CD4-positive, alpha-beta T cell treated with Interleukin-10 for 1 hour (primary cell): Measurements from ENCODE around the gene C8A.
A peak's percentile ranks its signal among the peaks of the same experiment; 100 is the strongest.

Experiments
- DNase-seq: peaks from one replicate; pipeline ENCODE4 v3.0.0-alpha.2; 2020

C8A gene

GRCh38 chr1:56854521-56855099 lies at the start of gene C8A:
Gene C8A, plus strand, starts transcription at chr1:56854797. Its CDS starts 105 bp downstream, at chr1:56854902.
- no peak for DNase-seq

- no peak for DNase-seq
Measured at GRCh38 chr1:56806804-56807203, 47.8 kb upstream of the C8A start.

- DNase-seq = no peak
Measured at GRCh38 chr1:56808410-56808809, 46.2 kb upstream of the C8A start.

GRCh38 chr1:56811331-56811730 lies 43.3 kb upstream of the C8A start:
- DNase-seq = no peak

- no peak for DNase-seq
Measured at GRCh38 chr1:56814205-56814604, 40.4 kb upstream of the C8A start.

GRCh38 chr1:56816264-56816663 lies 38.3 kb upstream of the C8A start:
- DNase-seq = no peak

GRCh38 chr1:56816909-56817308 lies 37.7 kb upstream of the C8A start:
- DNase-seq = no peak

- no peak for DNase-seq
Measured at GRCh38 chr1:56817716-56818463, 36.7 kb upstream of the C8A start.

- no peak for DNase-seq
Measured at GRCh38 chr1:56819387-56819899, 35.2 kb upstream of the C8A start, which contains the start of gene FYB2. Gene FYB2, minus strand, starts transcription at chr1:56819404. Its CDS starts 114 bp downstream, at chr1:56819290.

- peak; percentile 50 for DNase-seq
Measured at GRCh38 chr1:56820755-56821461, 33.7 kb upstream of the C8A start.

- DNase-seq = no peak
Measured at GRCh38 chr1:56821462-56821797, 33.2 kb upstream of the C8A start.

- no peak for DNase-seq
Measured at GRCh38 chr1:56824271-56824670, 30.3 kb upstream of the C8A start.

GRCh38 chr1:56824938-56825337 lies 29.7 kb upstream of the C8A start:
- DNase-seq = no peak

- no peak for DNase-seq
Measured at GRCh38 chr1:56825436-56825835, 29.2 kb upstream of the C8A start.

- DNase-seq = no peak
Measured at GRCh38 chr1:56827711-56828110, 26.9 kb upstream of the C8A start.

GRCh38 chr1:56830052-56830451 lies 24.5 kb upstream of the C8A start:
- DNase-seq = no peak

GRCh38 chr1:56831871-56832693 lies 22.5 kb upstream of the C8A start:
- DNase-seq = peak; percentile 67

GRCh38 chr1:56833088-56833487 lies 21.5 kb upstream of the C8A start:
- DNase-seq = no peak

GRCh38 chr1:56834137-56834900 lies 20.3 kb upstream of the C8A start:
- DNase-seq = no peak

- no peak for DNase-seq
Measured at GRCh38 chr1:56835657-56836056, 18.9 kb upstream of the C8A start.

GRCh38 chr1:56836359-56836758 lies 18.2 kb upstream of the C8A start:
- no peak for DNase-seq

- DNase-seq = no peak
Measured at GRCh38 chr1:56837244-56837939, 17.2 kb upstream of the C8A start.
